KMS-11 (cell line): Measurements from ENCODE around the gene GSE1.

Experiments
- H2AFZ ChIP-seq: fragments of 200-600 bp; sonication (generic); 2 replicates; pipeline ENCODE4 v1.6.1; 2016; ENCODE audit warnings: antibody characterized with exemption, mixed run types, low read depth
- H3K27ac ChIP-seq: fragments of 200-600 bp; sonication (generic); 2 replicates; pipeline ENCODE4 v1.6.1; 2016; ENCODE audit warnings: mild to moderate bottlenecking, mixed run types
- H3K27me3 ChIP-seq: fragments of 200-600 bp; sonication (generic); 2 replicates; pipeline ENCODE4 v1.6.1; 2017; ENCODE audit warnings: mild to moderate bottlenecking, low read depth, mixed run types, moderate library complexity; ENCODE audit not compliant: insufficient read depth
- H3K36me3 ChIP-seq: fragments of 200-600 bp; sonication (generic); 2 replicates; pipeline ENCODE4 v1.6.1; 2017; ENCODE audit warnings: mild to moderate bottlenecking, mixed run types; ENCODE audit not compliant: insufficient read depth
- H3K4me1 ChIP-seq: fragments of 200-600 bp; sonication (generic); 2 replicates; pipeline ENCODE4 v1.6.1; 2016; ENCODE audit warnings: mild to moderate bottlenecking, low read depth, mixed run types; ENCODE audit not compliant: poor library complexity, severe bottlenecking
- H3K4me2 ChIP-seq: fragments of 200-600 bp; sonication (generic); 2 replicates; pipeline ENCODE4 v1.7.0; 2016; ENCODE audit warnings: mild to moderate bottlenecking, mixed run types
- H3K4me3 ChIP-seq: fragments of 200-600 bp; sonication (generic); IDR thresholded peaks from 2 replicates; pipeline ENCODE4 v1.6.1; 2017; ENCODE audit warnings: low read depth, low read length, mixed read lengths; ENCODE audit not compliant: insufficient read depth
- H3K79me2 ChIP-seq: fragments of 200-600 bp; sonication (generic); 2 replicates; pipeline ENCODE4 v1.6.1; 2016; ENCODE audit warnings: low read depth, mixed run types; ENCODE audit not compliant: insufficient read depth
- H3K9ac ChIP-seq: fragments of 200-600 bp; sonication (generic); 2 replicates; pipeline ENCODE4 v1.6.1; 2016; ENCODE audit warnings: mild to moderate bottlenecking, mixed run types
- H4K20me1 ChIP-seq: fragments of 200-600 bp; sonication (generic); 2 replicates; pipeline ENCODE4 v1.6.1; 2016; ENCODE audit warnings: mild to moderate bottlenecking, mixed run types; ENCODE audit not compliant: insufficient read depth
- CTCF ChIP-seq: fragments of 200-600 bp; sonication (generic); conservative IDR thresholded peaks from 2 replicates; pipeline ENCODE4 v1.6.1; 2017; ENCODE audit warnings: low read depth, mild to moderate bottlenecking, antibody characterized with exemption, low read length, moderate library complexity, mixed read lengths

The GSE1 gene

GRCh38 chr16:85638695-85639409 is 25.7 kb downstream of the GSE1 start:
- Histone ChIP-seq H3K4me3 (no peak overlapping the region), H2AFZ (no peak overlapping the region), H3K9ac (no peak overlapping the region), H3K36me3 (no peaks in the 10 kb centered on the region), H3K27ac (no peak overlapping the region), H3K79me2 (0 out of 2 replicates have a peak, but pooled peaks cover 7% of the 10 kb centered on the region), H3K4me1 (no peaks in the 10 kb centered on the region), H3K27me3 (no peaks in the 10 kb centered on the region), H3K4me2 (no peak overlapping the region), H4K20me1 (no peaks in the 10 kb centered on the region)
- no peak for TF ChIP-seq CTCF

GRCh38 chr16:85639529-85640253 is 26.6 kb downstream of the GSE1 start:
- no peak overlapping the region for H3K9ac ChIP-seq
- H2AFZ ChIP-seq = no peak overlapping the region
- H3K79me2 ChIP-seq = 0 out of 2 replicates have a peak, but pooled peaks cover 7% of the 10 kb centered on the region
- no peak for TF ChIP-seq CTCF
- H3K4me2 ChIP-seq = no peak overlapping the region
- H3K27ac ChIP-seq = no peak overlapping the region
- H4K20me1 ChIP-seq = no peaks in the 10 kb centered on the region
- no peaks in the 10 kb centered on the region for H3K36me3 ChIP-seq
- no peaks in the 10 kb centered on the region for H3K27me3 ChIP-seq
- H3K4me1 ChIP-seq = no peaks in the 10 kb centered on the region
- no peak overlapping the region for H3K4me3 ChIP-seq

GRCh38 chr16:85640254-85640558 is 27.1 kb downstream of the GSE1 start:
- Histone ChIP-seq H4K20me1 (no peaks in the 10 kb centered on the region), H3K27me3 (no peaks in the 10 kb centered on the region), H3K36me3 (no peaks in the 10 kb centered on the region), H3K4me3 (no peak overlapping the region), H3K27ac (no peak overlapping the region), H3K79me2 (0 out of 2 replicates have a peak, but pooled peaks cover 7% of the 10 kb centered on the region), H3K4me2 (no peak overlapping the region), H3K4me1 (no peaks in the 10 kb centered on the region), H2AFZ (no peak overlapping the region), H3K9ac (no peak overlapping the region)
- TF ChIP-seq CTCF = no peak

- H3K4me1 ChIP-seq = no peaks in the 10 kb centered on the region
- H3K27ac ChIP-seq = no peak overlapping the region
- no peaks in the 10 kb centered on the region for H3K36me3 ChIP-seq
- H3K79me2 ChIP-seq = 0 out of 2 replicates have a peak, but pooled peaks cover 7% of the 10 kb centered on the region
- H3K4me3 ChIP-seq = no peak overlapping the region
- TF ChIP-seq CTCF = no peak
- H3K27me3 ChIP-seq = no peaks in the 10 kb centered on the region
- H4K20me1 ChIP-seq = no peaks in the 10 kb centered on the region
- H3K4me2 ChIP-seq = no peak overlapping the region
- no peak overlapping the region for H2AFZ ChIP-seq
- no peak overlapping the region for H3K9ac ChIP-seq
Measured at GRCh38 chr16:85640585-85640984, 27.5 kb downstream of the GSE1 start.
